ENCODE measurements around the gene NACA2.
"Not testable (repeated sequence)": the region's sequence is repeated elsewhere in the genome, so short reads cannot be mapped to it uniquely, and the experiment has no call there.

The NACA2 gene

GRCh38 chr17:61632826-61633225, 41.8 kb upstream of the NACA2 start:
- Histone ChIP-seq H3K27ac (ENCODE audit: low read depth, low read length) (no peak overlapping the region), H3K27me3 (ENCODE audit: insufficient read depth, low read length, poor library complexity) (no peaks in the 10 kb centered on the region), H2BK120ac (ENCODE audit: low read depth, low read length) (no peak overlapping the region), H4K8ac (ENCODE audit: low read depth, low read length) (no peak overlapping the region), H3K23ac (ENCODE audit: low read length) (no peak overlapping the region), H2AK5ac (ENCODE audit: low read length) (no peak overlapping the region), H3K79me2 (ENCODE audit: control insufficient read depth, insufficient read depth, low read length) (no peaks in the 10 kb centered on the region), H2BK15ac (replicated peaks; ENCODE audit: low read depth) (no peak overlapping the region), H2BK5ac (ENCODE audit: low read length) (no peak overlapping the region), H3K4me1 (ENCODE audit: control insufficient read depth, low read depth, low read length) (no peaks in the 10 kb centered on the region), H3K9ac (ENCODE audit: low read length) (no peak overlapping the region), H3K56ac (ENCODE audit: low read length) (no peak overlapping the region), H3K4me3 (ENCODE audit: low read length) (no peak overlapping the region), H3K4ac (ENCODE audit: low read depth, low read length) (no peak overlapping the region), H3K36me3 (ENCODE audit: control insufficient read depth, insufficient read depth, low read length) (no peaks in the 10 kb centered on the region), H3K79me1 (ENCODE audit: low read length) (no peaks in the 10 kb centered on the region), H4K5ac (ENCODE audit: low read length) (no peak overlapping the region), H3K4me2 (ENCODE audit: low read length) (no peak overlapping the region), H3K18ac (ENCODE audit: low read length) (no peak overlapping the region)
- no CpG with 5 or more reads among the region's 1 CpG for WGBS (ENCODE audit: extremely low coverage, insufficient coverage, low lambda C conversion rate)
- DNase-seq, result no peak

GRCh38 chr17:61631800-61632199, 40.8 kb upstream of the NACA2 start:
- no peak overlapping the region for H2BK15ac ChIP-seq (replicated peaks; ENCODE audit: low read depth)
- no peak overlapping the region for H3K18ac ChIP-seq (ENCODE audit: low read length)
- no peak overlapping the region for H2AK5ac ChIP-seq (ENCODE audit: low read length)
- H3K27ac ChIP-seq (ENCODE audit: low read depth, low read length), result no peak overlapping the region
- H3K4me2 ChIP-seq (ENCODE audit: low read length), result no peak overlapping the region
- no peak overlapping the region for H4K8ac ChIP-seq (ENCODE audit: low read depth, low read length)
- no peak overlapping the region for H4K5ac ChIP-seq (ENCODE audit: low read length)
- no peak overlapping the region for H2BK5ac ChIP-seq (ENCODE audit: low read length)
- no peak overlapping the region for H3K23ac ChIP-seq (ENCODE audit: low read length)
- H2BK120ac ChIP-seq (ENCODE audit: low read depth, low read length), result no peak overlapping the region
- no peak for DNase-seq
- no peaks in the 10 kb centered on the region for H3K79me2 ChIP-seq (ENCODE audit: control insufficient read depth, insufficient read depth, low read length)
- no peak overlapping the region for H3K56ac ChIP-seq (ENCODE audit: low read length)
- H3K79me1 ChIP-seq (ENCODE audit: low read length), result no peaks in the 10 kb centered on the region
- H3K4me1 ChIP-seq (ENCODE audit: control insufficient read depth, low read depth, low read length), result no peaks in the 10 kb centered on the region
- H3K4me3 ChIP-seq (ENCODE audit: low read length), result no peak overlapping the region
- H3K27me3 ChIP-seq (ENCODE audit: insufficient read depth, low read length, poor library complexity), result no peaks in the 10 kb centered on the region
- no peaks in the 10 kb centered on the region for H3K36me3 ChIP-seq (ENCODE audit: control insufficient read depth, insufficient read depth, low read length)
- no CpG with 5 or more reads among the region's 1 CpG for WGBS (ENCODE audit: extremely low coverage, insufficient coverage, low lambda C conversion rate)
- H3K4ac ChIP-seq (ENCODE audit: low read depth, low read length), result no peak overlapping the region
- H3K9ac ChIP-seq (ENCODE audit: low read length), result no peak overlapping the region

DNA sequence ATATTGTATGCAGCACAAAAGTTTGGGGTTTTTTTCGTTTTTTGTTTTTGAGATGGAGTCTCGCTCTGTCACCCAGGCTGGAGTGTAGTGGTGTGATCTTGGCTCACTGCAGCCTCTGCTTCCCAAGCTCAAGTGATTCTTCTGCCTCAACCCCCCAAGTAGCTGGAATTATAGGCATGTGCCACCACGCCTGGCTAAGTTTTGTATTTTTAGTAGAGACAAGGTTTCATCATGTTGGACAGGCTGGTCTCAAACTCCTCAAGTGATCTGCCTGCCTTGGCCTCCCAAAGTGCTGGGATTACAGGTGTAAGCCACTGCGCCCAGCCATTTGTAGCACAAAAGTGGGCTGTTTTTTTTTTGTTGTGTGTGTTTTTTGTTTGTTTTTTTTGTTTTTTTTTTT, 37.1 kb upstream of the NACA2 start:
- not testable (repeated sequence) for H3K4ac ChIP-seq (ENCODE audit: low read depth, low read length); H3K9ac ChIP-seq (ENCODE audit: low read length); H3K4me2 ChIP-seq (ENCODE audit: low read length); H3K36me3 ChIP-seq (ENCODE audit: control insufficient read depth, insufficient read depth, low read length); H3K18ac ChIP-seq (ENCODE audit: low read length); H3K23ac ChIP-seq (ENCODE audit: low read length); H4K5ac ChIP-seq (ENCODE audit: low read length); H3K56ac ChIP-seq (ENCODE audit: low read length); H3K4me3 ChIP-seq (ENCODE audit: low read length); H3K27me3 ChIP-seq (ENCODE audit: insufficient read depth, low read length, poor library complexity); H3K79me1 ChIP-seq (ENCODE audit: low read length); H4K8ac ChIP-seq (ENCODE audit: low read depth, low read length); H3K4me1 ChIP-seq (ENCODE audit: control insufficient read depth, low read depth, low read length); DNase-seq; H3K27ac ChIP-seq (ENCODE audit: low read depth, low read length); H2BK15ac ChIP-seq (replicated peaks; ENCODE audit: low read depth); H3K79me2 ChIP-seq (ENCODE audit: control insufficient read depth, insufficient read depth, low read length); H2BK5ac ChIP-seq (ENCODE audit: low read length); H2AK5ac ChIP-seq (ENCODE audit: low read length)
- WGBS (ENCODE audit: extremely low coverage, insufficient coverage, low lambda C conversion rate), result no CpG with 5 or more reads among the region's 4 CpGs
- H2BK120ac ChIP-seq (ENCODE audit: low read depth, low read length), result peak overlapping the region; percentile 45

GRCh38 chr17:61627658-61628057, 36.6 kb upstream of the NACA2 start:
- Histone ChIP-seq H2BK120ac (ENCODE audit: low read depth, low read length) (no peak overlapping the region), H4K5ac (ENCODE audit: low read length) (no peak overlapping the region), H3K4ac (ENCODE audit: low read depth, low read length) (no peak overlapping the region), H3K36me3 (ENCODE audit: control insufficient read depth, insufficient read depth, low read length) (no peaks in the 10 kb centered on the region), H3K4me1 (ENCODE audit: control insufficient read depth, low read depth, low read length) (no peaks in the 10 kb centered on the region), H3K4me3 (ENCODE audit: low read length) (no peak overlapping the region), H3K23ac (ENCODE audit: low read length) (no peak overlapping the region), H3K79me2 (ENCODE audit: control insufficient read depth, insufficient read depth, low read length) (no peaks in the 10 kb centered on the region), H2BK15ac (replicated peaks; ENCODE audit: low read depth) (no peak overlapping the region), H3K4me2 (ENCODE audit: low read length) (no peak overlapping the region), H3K9ac (ENCODE audit: low read length) (no peak overlapping the region), H3K27me3 (ENCODE audit: insufficient read depth, low read length, poor library complexity) (no peaks in the 10 kb centered on the region), H3K27ac (ENCODE audit: low read depth, low read length) (no peak overlapping the region), H3K79me1 (ENCODE audit: low read length) (no peaks in the 10 kb centered on the region), H2BK5ac (ENCODE audit: low read length) (no peak overlapping the region), H2AK5ac (ENCODE audit: low read length) (no peak overlapping the region), H4K8ac (ENCODE audit: low read depth, low read length) (no peak overlapping the region), H3K56ac (ENCODE audit: low read length) (no peak overlapping the region), H3K18ac (ENCODE audit: low read length) (no peak overlapping the region)
- no peak for DNase-seq
- WGBS (ENCODE audit: extremely low coverage, insufficient coverage, low lambda C conversion rate), result no CpG with 5 or more reads among the region's 2 CpGs

DNA sequence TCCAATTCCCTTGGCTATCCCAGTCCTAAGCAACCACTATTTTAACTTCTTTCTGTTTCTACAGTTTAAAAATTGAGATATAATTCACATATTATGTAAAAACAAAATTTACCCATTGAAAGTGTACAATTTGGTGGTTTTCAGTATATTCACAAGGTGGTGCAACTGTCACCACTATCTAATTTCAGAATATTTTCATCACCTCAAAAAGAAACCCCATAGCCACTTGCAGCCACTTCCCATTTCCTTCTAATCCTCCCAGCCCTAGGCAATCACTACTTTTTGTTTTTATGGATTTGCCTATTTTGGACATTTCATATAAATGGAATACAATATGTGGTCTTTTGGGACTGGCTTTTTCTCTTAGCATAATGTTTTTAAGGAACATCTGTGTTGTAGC, 36.1 kb upstream of the NACA2 start:
- Histone ChIP-seq H3K27me3 (ENCODE audit: insufficient read depth, low read length, poor library complexity) (no peaks in the 10 kb centered on the region), H3K79me2 (ENCODE audit: control insufficient read depth, insufficient read depth, low read length) (no peaks in the 10 kb centered on the region), H3K9ac (ENCODE audit: low read length) (no peak overlapping the region), H2AK5ac (ENCODE audit: low read length) (no peak overlapping the region), H3K56ac (ENCODE audit: low read length) (no peak overlapping the region), H3K4me3 (ENCODE audit: low read length) (no peak overlapping the region), H3K36me3 (ENCODE audit: control insufficient read depth, insufficient read depth, low read length) (no peaks in the 10 kb centered on the region), H2BK15ac (replicated peaks; ENCODE audit: low read depth) (no peak overlapping the region), H3K4ac (ENCODE audit: low read depth, low read length) (no peak overlapping the region), H2BK5ac (ENCODE audit: low read length) (no peak overlapping the region), H4K5ac (ENCODE audit: low read length) (no peak overlapping the region), H3K4me2 (ENCODE audit: low read length) (no peak overlapping the region), H3K4me1 (ENCODE audit: control insufficient read depth, low read depth, low read length) (no peaks in the 10 kb centered on the region), H4K8ac (ENCODE audit: low read depth, low read length) (no peak overlapping the region), H3K79me1 (ENCODE audit: low read length) (no peaks in the 10 kb centered on the region), H3K23ac (ENCODE audit: low read length) (no peak overlapping the region), H3K18ac (ENCODE audit: low read length) (no peak overlapping the region), H3K27ac (ENCODE audit: low read depth, low read length) (no peak overlapping the region), H2BK120ac (ENCODE audit: low read depth, low read length) (no peak overlapping the region)
- no peak for DNase-seq

DNA sequence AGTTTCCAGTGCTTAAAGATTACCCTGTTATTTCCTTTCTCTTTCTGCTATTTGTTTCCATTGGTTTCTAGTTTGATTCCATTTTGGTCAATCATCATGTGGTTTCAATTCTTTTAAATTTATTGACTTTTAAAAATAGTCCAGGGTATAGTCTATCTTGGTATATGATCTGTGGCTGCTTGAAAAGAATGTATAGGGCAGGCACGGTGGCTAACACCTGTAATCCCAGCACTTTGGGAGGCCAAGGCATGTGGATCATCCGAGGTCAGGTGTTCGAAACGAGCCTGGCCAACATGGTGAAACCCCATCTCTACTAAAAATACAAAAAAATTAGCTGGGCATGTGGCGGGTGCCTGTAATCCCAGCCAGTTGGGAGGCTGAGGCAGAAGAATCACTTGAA, 34.5 kb upstream of the NACA2 start:
- Histone ChIP-seq H2BK5ac (ENCODE audit: low read length) (no peak overlapping the region), H3K79me1 (ENCODE audit: low read length) (no peaks in the 10 kb centered on the region), H2AK5ac (ENCODE audit: low read length) (no peak overlapping the region), H4K5ac (ENCODE audit: low read length) (no peak overlapping the region), H3K23ac (ENCODE audit: low read length) (no peak overlapping the region), H3K79me2 (ENCODE audit: control insufficient read depth, insufficient read depth, low read length) (no peaks in the 10 kb centered on the region), H4K8ac (ENCODE audit: low read depth, low read length) (no peak overlapping the region), H2BK15ac (replicated peaks; ENCODE audit: low read depth) (no peak overlapping the region), H3K27me3 (ENCODE audit: insufficient read depth, low read length, poor library complexity) (no peaks in the 10 kb centered on the region), H3K4me2 (ENCODE audit: low read length) (no peak overlapping the region), H3K9ac (ENCODE audit: low read length) (no peak overlapping the region), H3K4ac (ENCODE audit: low read depth, low read length) (no peak overlapping the region), H3K4me1 (ENCODE audit: control insufficient read depth, low read depth, low read length) (no peaks in the 10 kb centered on the region), H3K18ac (ENCODE audit: low read length) (no peak overlapping the region), H2BK120ac (ENCODE audit: low read depth, low read length) (no peak overlapping the region), H3K56ac (ENCODE audit: low read length) (no peak overlapping the region), H3K4me3 (ENCODE audit: low read length) (no peak overlapping the region), H3K27ac (ENCODE audit: low read depth, low read length) (no peak overlapping the region), H3K36me3 (ENCODE audit: control insufficient read depth, insufficient read depth, low read length) (no peaks in the 10 kb centered on the region)
- no peak for DNase-seq
- no CpG with 5 or more reads among the region's 5 CpGs for WGBS (ENCODE audit: extremely low coverage, insufficient coverage, low lambda C conversion rate)
